Activated CD8-positive, alpha-beta memory T cell treated with anti-CD3 and anti-CD28 coated beads for 4 hours (primary cell): ENCODE data around the gene MIER1.

Experiments
- DNase-seq, 2 donors: peaks; one replicate each; pipeline ENCODE4 v3.0.0-alpha.2; 2020; ENCODE audit warnings: low read depth in 2 of 2

The MIER1 gene

DNA sequence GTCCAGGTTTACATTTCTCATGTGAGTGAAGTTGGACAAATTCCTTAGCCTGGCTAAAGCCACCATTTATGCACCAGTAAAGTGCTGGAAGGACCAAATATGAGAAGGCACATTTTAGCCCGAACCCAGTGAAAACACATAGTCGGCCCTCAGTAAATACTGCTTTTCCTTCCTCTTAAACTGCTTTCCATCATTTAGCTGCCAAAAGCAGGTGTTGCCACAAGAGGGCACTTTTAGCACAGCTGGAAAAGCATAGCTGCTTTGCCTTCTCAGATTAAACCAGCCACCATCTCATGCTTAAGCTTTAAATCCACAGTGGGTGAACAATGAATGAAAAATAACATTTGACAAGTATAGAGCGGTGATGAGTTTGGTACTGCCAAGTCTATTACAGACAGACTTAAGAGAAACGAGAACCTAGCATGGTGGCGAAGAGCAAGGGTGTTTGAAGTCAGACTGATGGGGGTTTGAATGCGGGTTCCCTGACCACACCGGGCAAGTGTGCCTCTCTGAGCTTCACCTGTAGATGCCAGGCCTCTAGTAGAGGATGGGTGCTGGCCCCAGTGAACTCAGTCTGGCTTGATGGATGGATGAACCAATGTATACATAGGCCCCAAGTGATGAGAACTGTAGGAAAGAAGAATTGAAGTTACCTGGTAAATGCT lies 71.4 kb downstream of the MIER1 start:
- peak; percentile 17 to 32 for DNase-seq

DNA sequence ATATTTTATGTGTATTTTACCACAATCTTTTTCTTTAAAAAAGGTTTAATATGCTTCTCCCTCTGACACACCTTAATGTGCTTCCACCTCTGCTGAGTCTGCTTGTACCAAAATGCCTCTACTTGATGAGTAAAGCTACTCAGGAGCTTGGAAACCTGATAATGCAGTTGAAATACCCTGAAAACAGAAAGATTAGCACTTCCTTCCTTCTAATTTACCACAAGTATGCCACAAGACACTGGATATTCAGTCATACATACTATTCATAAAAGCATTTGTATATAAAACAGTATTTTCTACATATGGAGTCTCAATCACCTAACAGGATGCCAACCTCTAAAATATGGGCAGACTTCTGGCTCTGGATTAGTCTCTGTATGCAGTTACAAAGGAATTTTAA lies 74.2 kb downstream of the MIER1 start:
- DNase-seq, result no peak

DNA sequence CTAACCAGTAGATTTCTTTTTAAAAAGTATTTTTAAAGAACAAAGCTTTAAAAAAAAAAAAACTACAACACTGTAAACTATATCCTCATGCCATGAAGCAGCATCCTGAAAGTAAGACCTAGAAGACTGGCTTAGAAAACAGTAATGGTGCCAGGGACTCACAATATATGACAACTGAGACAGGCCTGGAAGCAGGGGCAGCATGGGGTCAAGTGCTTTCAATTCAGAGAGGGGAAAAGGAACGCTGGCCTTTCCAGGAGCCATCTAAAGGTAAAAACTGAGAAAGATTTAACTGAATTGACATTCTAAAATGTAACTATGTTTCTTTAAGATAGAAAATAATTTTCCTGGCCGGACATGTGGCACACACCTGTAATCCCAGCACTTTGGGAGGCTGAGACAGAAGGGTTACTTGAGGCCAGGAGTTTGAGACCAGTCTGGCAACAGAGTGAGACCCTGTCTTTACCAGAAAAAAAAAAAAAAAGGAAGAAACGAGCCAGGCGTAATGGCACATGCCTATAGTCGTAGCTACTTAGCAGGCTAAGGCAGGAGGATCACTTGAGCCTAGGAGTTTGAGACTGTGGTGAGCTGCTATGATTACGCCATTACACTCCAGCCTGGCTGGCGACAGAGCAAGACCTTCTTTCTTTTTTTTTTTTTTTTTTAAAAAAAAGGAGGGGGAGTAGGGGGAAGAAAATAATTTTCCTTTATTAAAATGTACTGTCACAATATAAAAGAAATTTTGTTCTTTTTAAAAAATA lies 75.0 kb downstream of the MIER1 start:
- DNase-seq, result no peak

DNA sequence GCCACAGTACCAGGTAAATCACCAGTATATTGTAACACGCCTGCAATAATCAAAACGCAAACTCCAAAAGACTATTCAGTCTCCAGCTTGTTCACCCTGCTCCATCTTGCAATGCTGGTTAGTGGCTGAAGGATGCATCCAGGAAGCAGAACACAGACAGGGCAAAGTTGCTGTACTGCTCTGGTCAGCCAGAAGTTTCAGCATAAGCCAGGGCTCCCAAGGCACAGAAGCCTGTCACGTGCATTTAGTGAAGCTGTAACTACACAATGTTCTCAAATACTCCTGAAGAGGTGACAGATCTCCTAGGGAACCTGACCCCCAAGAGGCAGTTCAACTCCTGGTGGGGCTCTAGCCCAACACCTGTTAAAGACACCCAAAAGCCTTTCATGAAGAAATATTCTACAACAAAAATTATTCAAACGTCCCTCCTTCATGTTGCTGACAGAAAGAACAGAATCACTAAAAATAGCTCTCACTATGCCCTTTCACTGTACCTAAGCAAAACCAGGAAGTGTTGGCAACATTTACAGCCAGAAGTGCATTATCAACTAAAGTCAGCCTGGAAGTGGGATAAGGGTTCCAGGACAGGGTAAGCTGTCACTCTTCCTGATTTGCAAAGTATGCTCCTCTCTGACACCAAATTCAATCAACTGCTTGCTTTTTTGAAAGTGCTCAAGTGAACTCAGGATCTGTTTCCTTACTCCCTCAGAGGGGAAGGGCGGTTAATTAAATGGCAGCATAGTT lies 77.1 kb downstream of the MIER1 start:
- DNase-seq, result no peak

DNA sequence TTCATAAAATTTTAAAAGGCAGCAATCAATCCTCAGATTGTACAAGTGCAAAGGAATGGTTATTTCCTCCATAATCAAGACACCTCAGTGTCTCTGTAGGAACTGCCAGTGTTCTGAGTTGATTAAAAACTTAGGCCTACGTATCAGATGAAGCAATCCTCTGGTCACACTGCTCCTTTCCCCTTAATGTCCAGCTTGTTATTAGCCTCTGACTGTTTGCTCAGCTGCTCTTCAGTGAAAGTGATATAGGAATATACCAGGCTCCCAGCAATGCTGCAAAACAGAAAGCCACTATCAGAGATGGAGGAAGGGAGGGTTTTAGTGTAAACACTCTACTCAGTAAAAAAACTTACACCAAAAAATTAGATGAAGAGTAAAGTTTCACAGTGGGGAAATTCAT lies 79.4 kb downstream of the MIER1 start:
- no peak for DNase-seq

DNA sequence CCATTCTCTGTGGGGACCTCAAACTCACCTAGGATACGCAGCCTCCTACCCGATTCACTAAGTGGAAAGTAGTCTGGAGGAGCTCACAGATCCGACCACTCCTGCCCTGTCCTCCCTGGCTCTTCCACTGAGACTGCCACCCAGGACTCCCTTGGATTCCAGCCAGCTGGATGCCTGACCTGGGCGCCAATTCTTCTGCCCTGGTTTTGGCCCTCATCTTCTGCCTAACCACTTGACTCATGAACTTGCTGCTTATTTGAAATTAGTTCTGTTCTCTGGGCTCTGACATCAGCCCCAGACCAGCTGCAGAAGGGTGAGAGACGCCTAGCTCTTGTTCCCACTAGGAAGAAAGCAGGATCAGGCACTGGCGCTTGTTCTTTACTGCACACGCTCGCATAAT lies 80.3 kb downstream of the MIER1 start:
- DNase-seq, result no peak

DNA sequence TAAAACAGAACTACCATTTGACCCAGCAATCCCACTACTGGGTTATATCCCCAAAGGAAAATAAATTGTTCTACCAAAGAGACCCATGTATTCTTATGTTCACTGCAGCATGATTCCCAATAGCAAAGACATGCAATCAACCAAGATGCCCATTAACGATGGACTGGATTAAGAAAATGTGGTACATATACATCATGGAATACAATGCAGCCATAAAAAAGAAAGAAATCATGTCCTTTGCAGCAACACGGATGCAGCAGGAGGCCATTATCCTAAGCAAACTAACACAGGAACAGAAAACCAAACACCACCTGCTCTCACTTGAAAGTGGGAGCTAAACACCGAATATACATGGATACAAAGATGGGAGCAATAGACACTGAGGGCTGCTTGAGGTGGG lies 85.0 kb downstream of the MIER1 start:
- DNase-seq, result no peak

DNA sequence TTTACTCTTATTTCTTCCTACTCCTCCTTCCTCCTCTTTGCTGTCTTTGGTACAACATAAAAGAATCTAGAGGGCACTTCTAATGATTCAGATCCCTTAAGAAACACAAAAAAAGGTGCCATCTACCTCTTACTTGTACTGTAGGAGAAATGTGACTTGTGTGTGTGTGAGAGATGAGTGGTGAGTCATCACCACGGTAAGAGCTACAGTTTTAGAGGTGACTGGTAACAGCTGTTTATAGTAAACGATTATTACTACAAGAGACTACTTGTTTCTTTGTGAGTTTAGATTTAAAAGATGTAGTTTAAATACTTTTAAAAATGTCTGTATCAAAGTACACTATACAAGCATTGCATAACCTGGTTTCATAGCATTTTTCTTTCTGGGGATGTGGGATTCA lies 88.8 kb downstream of the MIER1 start:
- no peak for DNase-seq

DNA sequence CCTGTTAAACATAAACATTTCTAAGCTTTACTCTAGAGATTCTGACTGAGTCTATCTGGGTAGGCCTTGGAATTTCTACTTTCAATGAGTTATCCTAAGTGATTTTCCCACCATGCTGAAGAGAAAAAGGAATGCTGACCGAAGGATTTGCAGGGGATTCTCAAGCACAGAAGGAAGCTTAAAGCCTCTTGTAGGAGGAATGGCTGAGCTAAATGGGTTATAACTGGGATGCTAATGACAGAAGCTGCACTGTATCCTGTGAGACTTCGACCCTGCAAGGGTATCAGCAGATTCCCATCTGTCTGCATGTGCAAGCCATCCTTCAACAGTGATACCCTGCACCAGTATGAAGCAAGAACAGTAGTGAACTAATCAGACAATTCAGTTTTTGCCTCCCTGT lies 93.8 kb downstream of the MIER1 start:
- DNase-seq, result no peak

DNA sequence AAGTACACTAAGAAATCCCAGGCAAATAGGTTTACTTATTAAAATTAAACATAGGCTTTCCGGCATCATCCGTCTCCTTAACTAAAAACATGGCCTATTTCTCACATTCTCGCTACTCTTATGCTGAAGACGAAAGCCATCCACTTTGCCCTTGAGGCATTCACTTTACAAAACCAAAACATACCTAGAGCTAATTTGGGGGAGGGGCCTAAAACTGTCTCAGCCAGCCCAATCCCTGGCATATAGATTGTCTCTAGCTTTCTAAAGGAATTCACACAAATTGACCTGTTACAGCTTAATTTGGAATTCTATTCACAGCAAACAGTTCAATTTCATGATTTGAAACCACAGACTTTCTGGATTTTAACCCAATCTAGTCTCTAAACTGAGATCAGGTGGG lies 94.3 kb downstream of the MIER1 start:
- no peak for DNase-seq

DNA sequence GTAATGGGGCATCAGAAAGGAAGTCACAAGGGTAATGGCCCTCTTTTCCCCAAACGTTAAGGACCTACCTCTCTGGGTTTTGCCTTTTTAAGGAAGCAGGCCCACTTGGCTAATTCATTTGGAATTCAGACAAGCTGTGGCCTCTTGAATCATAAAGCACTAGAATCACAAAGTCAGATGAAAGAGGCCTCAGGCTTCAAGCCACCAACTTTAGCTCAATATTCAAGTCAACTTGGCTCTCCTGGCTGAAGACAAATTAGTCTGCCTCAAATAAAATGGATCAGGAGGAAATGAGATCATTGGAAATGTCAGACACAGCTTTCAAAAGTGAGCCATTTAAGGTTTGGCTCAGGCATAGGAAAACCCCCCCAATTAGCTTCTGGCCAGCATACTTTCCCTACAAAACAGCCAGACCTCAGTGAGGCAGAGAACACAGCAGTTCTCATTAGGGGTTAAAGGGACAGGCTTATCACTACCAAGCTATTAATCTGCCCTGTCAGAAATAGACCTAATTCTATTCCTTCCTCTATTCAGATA lies 94.9 kb downstream of the MIER1 start:
- no peak for DNase-seq

DNA sequence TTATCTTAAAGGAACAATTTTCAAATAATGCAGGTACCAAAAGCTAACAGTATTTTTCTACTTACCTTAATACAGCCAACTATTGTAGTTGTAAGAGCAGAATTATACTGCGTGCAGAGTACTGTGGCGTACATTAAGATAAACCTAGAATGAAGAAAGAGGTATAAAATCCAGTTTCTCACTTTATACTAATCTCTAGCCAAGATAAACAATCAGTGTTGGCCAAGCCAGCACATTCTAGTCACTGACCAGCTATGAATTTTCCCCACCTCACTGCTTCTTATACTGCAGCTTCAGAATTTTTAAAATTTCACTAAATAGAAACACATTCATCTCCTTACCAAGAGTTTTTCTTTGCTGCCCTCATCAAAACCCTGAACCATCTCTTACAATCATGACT lies 95.5 kb downstream of the MIER1 start:
- no peak for DNase-seq

DNA sequence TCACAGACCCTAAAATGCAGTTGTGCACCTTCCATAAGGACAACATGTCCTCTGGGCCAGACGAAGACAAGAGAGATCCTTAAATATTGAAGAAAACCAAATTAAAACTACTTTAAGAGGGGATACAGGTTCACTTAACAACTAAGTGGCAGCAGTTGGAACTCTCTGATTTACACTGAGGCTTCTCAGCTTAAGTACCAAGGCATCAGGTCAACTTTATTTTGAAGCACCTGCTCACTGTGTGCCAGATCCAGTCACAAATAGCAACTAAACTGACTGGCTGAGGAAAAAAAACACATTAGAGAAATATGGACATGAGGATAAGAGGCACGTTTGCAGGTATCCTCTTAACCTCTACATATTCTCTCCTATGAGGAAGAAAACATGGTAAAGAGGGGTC lies 96.0 kb downstream of the MIER1 start:
- DNase-seq, result no peak

DNA sequence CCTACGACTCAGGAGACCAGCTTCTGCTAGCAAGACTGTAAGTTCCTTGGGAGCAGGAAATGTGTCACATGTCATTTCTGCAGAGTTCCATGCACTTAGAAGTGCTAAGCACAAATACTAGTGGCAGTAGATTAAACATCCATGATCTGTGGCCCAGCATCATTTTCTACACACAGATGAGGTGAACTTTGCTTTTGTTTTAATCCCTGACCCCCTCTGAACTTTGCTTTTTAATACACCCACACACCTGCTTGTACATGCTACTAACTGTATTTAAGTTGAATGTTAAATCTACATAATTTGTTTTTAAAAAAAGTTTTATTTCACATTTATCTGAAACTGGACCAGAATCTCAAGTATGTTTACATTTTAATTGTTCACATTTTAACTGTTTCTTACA lies 104.7 kb downstream of the MIER1 start:
- DNase-seq, result no peak

DNA sequence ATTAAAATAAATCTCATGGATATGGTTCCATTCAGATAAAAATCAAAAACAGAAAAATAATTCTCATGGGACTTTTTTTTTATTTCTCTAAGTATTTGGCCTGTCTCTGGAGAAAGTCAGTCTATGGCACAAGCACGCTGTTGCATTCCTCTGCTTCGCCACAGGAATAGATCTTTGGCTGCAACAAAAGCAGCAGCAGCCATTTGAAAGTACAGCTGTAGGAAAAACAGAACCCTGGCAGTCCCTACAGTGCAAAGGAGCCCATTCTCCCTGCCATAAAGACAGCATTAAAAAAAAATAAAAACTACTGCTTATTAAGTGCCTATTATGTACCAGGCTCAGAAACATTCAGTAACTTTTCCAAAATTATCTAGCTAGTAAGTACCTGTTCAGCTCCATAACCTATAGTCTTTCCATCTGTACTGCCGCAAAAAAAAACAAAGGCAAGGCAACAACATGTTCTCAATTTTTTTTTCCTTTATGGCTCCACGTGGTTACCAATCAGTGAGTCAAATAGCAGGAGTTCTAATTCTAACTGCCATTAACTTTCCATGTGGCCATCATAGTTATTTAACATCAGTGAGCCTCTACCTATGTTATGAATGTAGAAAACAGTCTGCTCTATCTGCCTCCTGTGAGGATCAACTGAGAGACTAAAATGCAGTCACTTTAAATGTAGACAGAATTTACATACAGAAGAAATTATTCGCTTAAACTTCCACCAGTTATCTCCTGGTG lies 106.5 kb downstream of the MIER1 start:
- DNase-seq, result no peak

DNA sequence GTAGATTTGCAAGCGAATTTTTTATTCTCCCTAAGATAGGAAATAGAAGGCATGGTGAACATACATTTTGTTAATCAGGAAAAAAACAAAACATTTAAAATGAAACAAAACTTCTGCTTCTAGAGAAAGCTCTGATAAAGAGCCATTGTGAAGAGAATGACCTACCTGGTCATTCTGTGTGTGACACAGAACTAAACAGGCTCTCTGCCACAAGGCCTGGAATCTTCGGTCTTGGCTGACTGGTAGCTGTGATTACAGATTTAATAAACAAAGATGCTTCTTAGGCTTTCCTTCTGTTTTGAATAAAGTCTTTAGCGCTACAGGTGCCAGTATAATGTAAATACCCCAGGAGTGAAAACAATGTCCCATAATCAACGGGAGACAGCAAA lies 107.1 kb downstream of the MIER1 start:
- DNase-seq, result no peak
